ENCODE measurements around the gene PRR22. TPM values are rescaled to one million over a fixed set of nuclear protein-coding genes. Genes with fewer than 3 reads are reported as not detected.

The PRR22 gene
- total RNA-seq, 2 donors from 2014 or later = 1.6 to 6.8 TPM

GRCh38 chr19:5775668-5776309 is 8.8 kb downstream of the PRR22 start:
- H3K9me3 ChIP-seq = no peaks in the 10 kb centered on the region
- no peaks in the 10 kb centered on the region for H3K4me1 ChIP-seq (replicated peaks)
- intact Hi-C loops (cut with DNase I) = no loop called here
- H3K27ac ChIP-seq = no peak overlapping the region
- no peaks in the 10 kb centered on the region for H3K27me3 ChIP-seq (replicated peaks; ENCODE audit: insufficient read depth)
- H3K36me3 ChIP-seq = no peaks in the 10 kb centered on the region
- 58% methylated on average over 17 of the region's 17 CpGs for WGBS
- TF ChIP-seq CTCF (IDR thresholded peaks at IDR 0.05) = no peak
- no peak for TF ChIP-seq POLR2AphosphoS5 (IDR thresholded peaks at IDR 0.05)
- no peak for TF ChIP-seq POLR2A (IDR thresholded peaks at IDR 0.05)
- no peak overlapping the region for H3K4me3 ChIP-seq
- DNase-seq (ENCODE audit: low spot score) = no peak

DNA sequence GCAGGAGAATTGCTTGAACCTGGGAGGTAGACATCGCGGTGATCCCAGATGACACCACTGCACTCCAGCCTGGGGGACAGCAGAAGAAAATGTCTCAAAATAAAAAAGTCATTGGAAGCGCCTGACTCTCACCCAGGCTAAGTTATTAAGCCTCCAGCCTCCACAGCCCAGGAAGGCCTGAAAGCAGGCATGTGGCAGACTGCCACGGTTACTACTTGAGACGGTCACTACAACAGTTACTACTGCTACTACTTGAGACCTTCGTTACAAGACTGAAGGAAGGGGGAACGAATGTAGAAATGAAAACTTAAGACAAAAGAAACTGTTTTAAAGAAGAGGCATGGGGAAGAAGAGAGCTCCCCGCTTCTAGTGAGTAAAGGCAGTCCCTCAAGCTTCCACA is 9.6 kb downstream of the PRR22 start:
- DNase-seq (ENCODE audit: low spot score) = no peak
- Histone ChIP-seq H3K9me3 (no peaks in the 10 kb centered on the region), H3K36me3 (no peaks in the 10 kb centered on the region), H3K4me1 (replicated peaks) (no peaks in the 10 kb centered on the region), H3K27ac (no peak overlapping the region), H3K27me3 (replicated peaks; ENCODE audit: insufficient read depth) (no peaks in the 10 kb centered on the region), H3K4me3 (no peak overlapping the region)
- no peak for TF ChIP-seq POLR2A (IDR thresholded peaks at IDR 0.05)
- TF ChIP-seq CTCF (IDR thresholded peaks at IDR 0.05) = no peak
- TF ChIP-seq POLR2AphosphoS5 (IDR thresholded peaks at IDR 0.05) = no peak
- WGBS = 83% methylated on average over 8 of the region's 8 CpGs
- intact Hi-C loops (cut with DNase I) = no loop called here

GRCh38 chr19:5773276-5773675 is 11.3 kb downstream of the PRR22 start:
- Histone ChIP-seq H3K4me3 (no peak overlapping the region), H3K4me1 (replicated peaks) (no peaks in the 10 kb centered on the region), H3K27ac (no peak overlapping the region), H3K36me3 (no peaks in the 10 kb centered on the region), H3K27me3 (replicated peaks; ENCODE audit: insufficient read depth) (no peaks in the 10 kb centered on the region), H3K9me3 (no peaks in the 10 kb centered on the region)
- no peak for DNase-seq (ENCODE audit: low spot score)
- intact Hi-C loops (cut with DNase I) = no loop called here
- TF ChIP-seq POLR2AphosphoS5 (IDR thresholded peaks at IDR 0.05) (no peak), POLR2A (IDR thresholded peaks at IDR 0.05) (no peak), CTCF (IDR thresholded peaks at IDR 0.05) (no peak)
- WGBS = 91% methylated on average over 5 of the region's 5 CpGs

DNA sequence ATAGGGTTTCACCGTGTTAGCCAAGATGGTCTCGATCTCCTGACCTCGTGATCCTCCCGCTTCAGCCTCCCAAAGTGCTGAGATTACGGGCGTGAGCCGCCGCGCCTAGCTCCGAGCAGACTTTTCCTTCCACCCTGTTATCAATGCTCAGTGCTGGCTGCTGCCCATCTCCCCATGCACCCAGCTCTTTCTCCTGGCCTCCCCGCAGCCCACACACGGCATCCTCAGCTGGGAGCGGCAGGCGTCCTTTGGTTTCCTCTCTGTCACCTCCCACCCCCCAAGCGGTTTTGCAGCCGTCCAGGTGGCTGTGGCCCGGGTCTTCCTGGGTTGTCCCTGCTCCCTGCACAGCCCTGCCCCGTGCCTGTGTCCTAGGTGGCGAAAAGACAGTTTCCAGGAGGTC is 12.1 kb downstream of the PRR22 start:
- TF ChIP-seq POLR2A (IDR thresholded peaks at IDR 0.05) (no peak), CTCF (IDR thresholded peaks at IDR 0.05) (no peak), POLR2AphosphoS5 (IDR thresholded peaks at IDR 0.05) (no peak)
- Histone ChIP-seq H3K9me3 (no peaks in the 10 kb centered on the region), H3K4me3 (no peak overlapping the region), H3K27me3 (replicated peaks; ENCODE audit: insufficient read depth) (no peaks in the 10 kb centered on the region), H3K27ac (no peak overlapping the region), H3K4me1 (replicated peaks) (no peaks in the 10 kb centered on the region), H3K36me3 (no peaks in the 10 kb centered on the region)
- WGBS = 90% methylated on average over 19 of the region's 19 CpGs
- no peak for DNase-seq (ENCODE audit: low spot score)
- intact Hi-C loops (cut with DNase I) = no loop called here

DNA sequence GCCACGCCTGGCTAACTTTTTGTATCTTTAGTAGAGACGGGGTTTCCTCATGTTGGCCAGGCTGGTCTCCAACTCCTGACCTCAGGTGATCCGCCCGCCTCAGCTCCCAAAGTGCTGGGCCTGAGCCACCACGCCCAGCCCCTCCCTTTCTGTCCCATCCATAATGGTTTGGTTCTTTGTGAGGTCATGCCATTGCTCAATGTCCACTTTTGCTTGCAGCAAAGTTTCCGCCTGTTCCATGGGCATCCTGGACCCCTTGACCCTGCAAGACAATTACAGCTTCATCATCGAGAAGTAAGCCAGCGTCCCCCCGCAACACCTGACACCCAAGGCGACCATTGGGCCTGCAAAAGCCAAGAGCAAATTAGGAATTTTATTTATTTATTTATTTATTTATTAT is 16.6 kb downstream of the PRR22 start:
- no peak for DNase-seq (ENCODE audit: low spot score)
- no peak overlapping the region for H3K4me3 ChIP-seq
- no peak overlapping the region for H3K27ac ChIP-seq
- H3K4me1 ChIP-seq (replicated peaks) = no peaks in the 10 kb centered on the region
- intact Hi-C loops (cut with DNase I) = no loop called here
- no peaks in the 10 kb centered on the region for H3K27me3 ChIP-seq (replicated peaks; ENCODE audit: insufficient read depth)
- no peaks in the 10 kb centered on the region for H3K36me3 ChIP-seq
- H3K9me3 ChIP-seq = no peaks in the 10 kb centered on the region
- no peak for TF ChIP-seq POLR2AphosphoS5 (IDR thresholded peaks at IDR 0.05)
- no peak for TF ChIP-seq POLR2A (IDR thresholded peaks at IDR 0.05)
- no peak for TF ChIP-seq CTCF (IDR thresholded peaks at IDR 0.05)
- 95% methylated on average over 10 of the region's 10 CpGs for WGBS
